Suprapubic skin (tissue), 4 donors: ENCODE measurements around the gene IFNG-AS1. TPM values are rescaled to one million over a fixed set of nuclear protein-coding genes. Genes with fewer than 3 reads are reported as not detected.

Experiments
- DNase-seq, 2 donors: peaks; one replicate each; pipeline ENCODE4 v3.0.0-alpha.2; 2019; ENCODE audit warnings: low spot score in 2 of 2
- H3K27ac ChIP-seq: fragments of 200-600 bp; sonication (generic); one replicate; pipeline ENCODE4 v1.5.1; 2019
- H3K27me3 ChIP-seq: fragments of 200-600 bp; sonication (generic); one replicate; pipeline ENCODE4 v1.5.1; 2019
- H3K36me3 ChIP-seq: fragments of 200-600 bp; sonication (generic); one replicate; pipeline ENCODE4 v1.5.1; 2019
- H3K4me1 ChIP-seq: fragments of 200-600 bp; sonication (generic); one replicate; pipeline ENCODE4 v1.5.1; 2019
- H3K4me3 ChIP-seq: fragments of 200-600 bp; sonication (generic); one replicate; pipeline ENCODE4 v1.5.1; 2019; ENCODE audit warnings: mild to moderate bottlenecking
- H3K9me3 ChIP-seq: fragments of 200-600 bp; sonication (generic); one replicate; pipeline ENCODE4 v1.5.1; 2019
- CTCF ChIP-seq, 2 donors: fragments of 200-600 bp in 1 of 2; fragments of 450-650 bp in 1 of 2; sonication (generic) in 1 of 2; IDR thresholded peaks; one replicate each; pipeline ENCODE4 v1.5.1; 2016 to 2019; ENCODE audit warnings: antibody characterized with exemption in 2 of 2, mild to moderate bottlenecking in 1 of 2, moderate library complexity in 1 of 2
- EP300 ChIP-seq: sonication (generic); formaldehyde crosslinking; IDR thresholded peaks from one replicate; pipeline ENCODE4 v1.6.1; 2017; ENCODE audit warnings: antibody characterized with exemption
- POLR2A ChIP-seq, 2 donors: fragments of 450-650 bp; IDR thresholded peaks; one replicate each; pipeline ENCODE4 v1.6.1; 2017; ENCODE audit warnings: antibody characterized with exemption in 2 of 2, mild to moderate bottlenecking in 2 of 2, moderate library complexity in 2 of 2
- POLR2AphosphoS5 ChIP-seq, 3 donors: sonication (generic); formaldehyde crosslinking; IDR thresholded peaks; one replicate each; pipeline ENCODE4 v1.6.1; 2017; ENCODE audit warnings: antibody characterized with exemption in 3 of 3
- WGBS: methylation state at CpG from one replicate; pipeline ENCODE4 v1.1.5; 2018; 5-methylcytosine and 5-hydroxymethylcytosine counted together
- total RNA-seq, 4 donors: library from RNA; depleted of rRNA; stranded (reverse); fragments of >200 nt; gene quantifications; one replicate each; pipeline ENCODE4 v1.1.0, GENCODE V29; 2016

Gene IFNG-AS1
- total RNA-seq, 4 donors from 2014 or later = not detected

- WGBS = 30% methylated on average over 6 of the region's 6 CpGs
- H3K4me3 ChIP-seq = no peak overlapping the region
- H3K27ac ChIP-seq = no peak overlapping the region
- H3K36me3 ChIP-seq = no peaks in the 10 kb centered on the region
- no peaks in the 10 kb centered on the region for H3K27me3 ChIP-seq
- no peaks in the 10 kb centered on the region for H3K4me1 ChIP-seq
- H3K9me3 ChIP-seq = no peaks in the 10 kb centered on the region
- TF ChIP-seq POLR2AphosphoS5 (IDR thresholded peaks at IDR 0.05) = no peak
- TF ChIP-seq CTCF (IDR thresholded peaks at IDR 0.05) = peak; percentile 44 to 77
- no peak for TF ChIP-seq EP300
- DNase-seq = no peak
Measured at GRCh38 chr12:68040450-68041075, 51.3 kb downstream of the IFNG-AS1 start.

- H3K4me3 ChIP-seq = no peak overlapping the region
- H3K27me3 ChIP-seq = no peaks in the 10 kb centered on the region
- no peak for DNase-seq
- H3K27ac ChIP-seq = no peak overlapping the region
- H3K9me3 ChIP-seq = no peaks in the 10 kb centered on the region
- no peaks in the 10 kb centered on the region for H3K36me3 ChIP-seq
- TF ChIP-seq POLR2A (IDR thresholded peaks at IDR 0.05) (no peak), EP300 (no peak), CTCF (IDR thresholded peaks at IDR 0.05) (no peak), POLR2AphosphoS5 (IDR thresholded peaks at IDR 0.05) (no peak)
- H3K4me1 ChIP-seq = no peaks in the 10 kb centered on the region
- WGBS = 39% methylated on average over 6 of the region's 6 CpGs
Measured at GRCh38 chr12:68042212-68042699, 53.0 kb downstream of the IFNG-AS1 start.

GRCh38 chr12:68043435-68043834, 54.2 kb downstream of the IFNG-AS1 start:
- Histone ChIP-seq H3K9me3 (no peaks in the 10 kb centered on the region), H3K4me1 (no peaks in the 10 kb centered on the region), H3K27me3 (no peaks in the 10 kb centered on the region), H3K36me3 (no peaks in the 10 kb centered on the region), H3K4me3 (no peak overlapping the region), H3K27ac (no peak overlapping the region)
- TF ChIP-seq POLR2AphosphoS5 (IDR thresholded peaks at IDR 0.05) (no peak), EP300 (no peak), CTCF (IDR thresholded peaks at IDR 0.05) (no peak), POLR2A (IDR thresholded peaks at IDR 0.05) (no peak)
- DNase-seq = no peak
- 96% methylated on average over 1 of the region's 1 CpG for WGBS

- Histone ChIP-seq H3K27me3 (peaks cover 2% of the 10 kb centered on the region), H3K36me3 (no peaks in the 10 kb centered on the region), H3K4me1 (no peaks in the 10 kb centered on the region), H3K4me3 (no peak overlapping the region), H3K9me3 (no peaks in the 10 kb centered on the region), H3K27ac (no peak overlapping the region)
- no peak for DNase-seq
- WGBS = 87% methylated on average over 1 of the region's 1 CpG
- TF ChIP-seq EP300 (no peak), POLR2AphosphoS5 (IDR thresholded peaks at IDR 0.05) (no peak)
Measured at GRCh38 chr12:68048648-68049297, 59.5 kb downstream of the IFNG-AS1 start.

GRCh38 chr12:68056300-68056699, 67.1 kb downstream of the IFNG-AS1 start:
- no peaks in the 10 kb centered on the region for H3K27me3 ChIP-seq
- peaks cover 10% of the 10 kb centered on the region for H3K9me3 ChIP-seq
- no peak overlapping the region for H3K4me3 ChIP-seq
- no peak for TF ChIP-seq POLR2A (IDR thresholded peaks at IDR 0.05)
- TF ChIP-seq CTCF (IDR thresholded peaks at IDR 0.05) = no peak
- TF ChIP-seq POLR2AphosphoS5 (IDR thresholded peaks at IDR 0.05) = no peak
- TF ChIP-seq EP300 = no peak
- no peaks in the 10 kb centered on the region for H3K4me1 ChIP-seq
- WGBS = 67% methylated on average over 2 of the region's 2 CpGs
- no peaks in the 10 kb centered on the region for H3K36me3 ChIP-seq
- DNase-seq = no peak
- H3K27ac ChIP-seq = no peak overlapping the region
